ENCODE measurements around the gene ADGRF4. TPM values are rescaled to one million over a fixed set of nuclear protein-coding genes. Genes with fewer than 3 reads are reported as not detected.

The ADGRF4 gene
- total RNA-seq, 1 experiment from 2014 or later: not detected

GRCh38 chr6:47690214-47690613, 8.2 kb upstream of the ADGRF4 start:
- Mint-ChIP-seq H3K4me1 (no peaks in the 10 kb centered on the region), H3K9me3 (no peaks in the 10 kb centered on the region; a peak in 1 of 5 replicates), H3K27me3 (ENCODE audit: low read depth) (no peaks in the 10 kb centered on the region), H3K27ac (no peak overlapping the region), H3K36me3 (ENCODE audit: insufficient read depth in 1 of 3, low read depth in 3 of 3) (no peaks in the 10 kb centered on the region), H3K4me3 (no peak overlapping the region)
- H2AFZ ChIP-seq (ENCODE audit: low read length): no peak overlapping the region
- H2AK5ac ChIP-seq (ENCODE audit: insufficient read length, low read length): no peak overlapping the region
- H3K27ac ChIP-seq (ENCODE audit: insufficient read length, low read depth, low read length): no peak overlapping the region
- H3K23ac ChIP-seq (ENCODE audit: insufficient read length, low read depth, low read length): no peak overlapping the region
- no peak overlapping the region for H4K8ac ChIP-seq (replicated peaks; ENCODE audit: insufficient read length, low read depth, low read length)
- no peak overlapping the region for H3K4me2 ChIP-seq (ENCODE audit: insufficient read depth, insufficient read length, low read length)
- no peak overlapping the region for H2BK120ac ChIP-seq (ENCODE audit: low read depth, low read length, poor library complexity, severe bottlenecking)
- H2BK15ac ChIP-seq (ENCODE audit: low read depth, low read length): no peak overlapping the region
- H2BK12ac ChIP-seq (ENCODE audit: insufficient read length, low read depth, low read length): no peak overlapping the region
- no peaks in the 10 kb centered on the region for H4K20me1 ChIP-seq (ENCODE audit: control insufficient read depth, insufficient read depth, insufficient read length)
- WGBS (ENCODE audit: extremely low coverage, insufficient read length, low lambda C conversion rate): no CpG with 5 or more reads among the region's 2 CpGs
- no peaks in the 10 kb centered on the region for H3K23me2 ChIP-seq (ENCODE audit: insufficient read length, low read depth, low read length, poor library complexity, severe bottlenecking)
- no peak overlapping the region for H3K14ac ChIP-seq (ENCODE audit: insufficient read depth, low read length)
- no peaks in the 10 kb centered on the region for H3K27me3 ChIP-seq (ENCODE audit: insufficient read depth, low read length)
- H2BK5ac ChIP-seq (ENCODE audit: insufficient read length, low read length): no peak overlapping the region
- no peaks in the 10 kb centered on the region for H3K79me2 ChIP-seq (ENCODE audit: insufficient read depth, low read length)
- no peak overlapping the region for H3T11ph ChIP-seq (ENCODE audit: low read length)
- H2BK20ac ChIP-seq (ENCODE audit: low read depth, low read length, poor library complexity, severe bottlenecking): no peak overlapping the region
- H4K91ac ChIP-seq (ENCODE audit: insufficient read length, low read depth, low read length): no peak overlapping the region
- H3K18ac ChIP-seq (ENCODE audit: insufficient read length, low read depth, low read length): no peak overlapping the region
- no peak overlapping the region for H3K56ac ChIP-seq (ENCODE audit: insufficient read length, low read depth, low read length)
- H3K9me3 ChIP-seq (ENCODE audit: control insufficient read depth, low read depth, low read length): no peaks in the 10 kb centered on the region
- H3K4me1 ChIP-seq (ENCODE audit: insufficient read depth, low read length): no peaks in the 10 kb centered on the region
- H4K5ac ChIP-seq (ENCODE audit: insufficient read length, low read depth, low read length): no peak overlapping the region
- H3K4ac ChIP-seq (ENCODE audit: low read depth, low read length): no peak overlapping the region
- no peak for DNase-seq
- TF ChIP-seq CTCF (conservative IDR thresholded peaks at IDR 0.05): peak; percentile 31; the same call in 2 of the 3 replicates
- H3K79me1 ChIP-seq (ENCODE audit: insufficient read depth, low read depth, low read length, poor library complexity, severe bottlenecking): no peaks in the 10 kb centered on the region
- no peak overlapping the region for H3K9ac ChIP-seq (ENCODE audit: extremely low read depth, insufficient read length, low read length)

Data from H9 (cell line).